Activated T-cell treated with anti-CD3 and anti-CD28 coated beads for 1 hour (primary cell): Measurements from ENCODE around the gene PASD1.

ENCODE experiments used
- DNase-seq: peaks from one replicate; pipeline ENCODE4 v3.0.0-alpha.2; 2020; ENCODE audit warnings: low read depth

Gene PASD1

DNA sequence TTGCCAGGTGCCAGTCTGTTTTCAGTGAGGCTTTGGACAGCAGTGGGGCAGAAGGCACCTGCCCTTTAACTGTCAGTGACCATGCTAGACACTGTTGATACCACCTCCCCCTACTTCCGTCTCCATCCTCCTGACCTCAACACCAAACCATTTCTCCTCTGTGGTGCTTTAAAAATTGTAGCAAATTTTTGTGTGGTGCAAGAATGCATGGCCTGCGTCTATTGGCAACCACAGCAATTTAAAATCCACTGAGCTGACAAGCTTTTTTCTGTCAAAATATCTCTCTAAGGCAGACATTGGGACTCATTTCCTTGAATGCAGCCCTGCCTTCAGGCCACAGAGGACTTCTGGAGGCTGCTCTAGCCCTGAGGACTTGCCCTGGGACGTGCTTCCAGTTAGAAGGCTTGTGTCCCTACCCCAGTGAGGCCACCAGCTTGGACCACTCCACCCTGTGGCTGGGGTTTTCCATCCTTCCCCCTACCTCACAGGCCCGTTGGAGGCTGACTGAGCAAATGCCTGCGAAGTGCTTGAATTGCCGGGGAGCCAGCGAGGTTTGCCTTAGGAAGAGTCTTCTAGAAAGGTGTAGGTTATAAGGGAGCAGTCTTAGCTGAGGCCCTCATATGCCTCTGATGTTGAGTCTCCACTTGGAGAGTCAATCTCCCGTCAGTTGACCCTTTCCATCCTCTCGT lies 138.7 kb downstream of the PASD1 start:
- DNase-seq = no peak

DNA sequence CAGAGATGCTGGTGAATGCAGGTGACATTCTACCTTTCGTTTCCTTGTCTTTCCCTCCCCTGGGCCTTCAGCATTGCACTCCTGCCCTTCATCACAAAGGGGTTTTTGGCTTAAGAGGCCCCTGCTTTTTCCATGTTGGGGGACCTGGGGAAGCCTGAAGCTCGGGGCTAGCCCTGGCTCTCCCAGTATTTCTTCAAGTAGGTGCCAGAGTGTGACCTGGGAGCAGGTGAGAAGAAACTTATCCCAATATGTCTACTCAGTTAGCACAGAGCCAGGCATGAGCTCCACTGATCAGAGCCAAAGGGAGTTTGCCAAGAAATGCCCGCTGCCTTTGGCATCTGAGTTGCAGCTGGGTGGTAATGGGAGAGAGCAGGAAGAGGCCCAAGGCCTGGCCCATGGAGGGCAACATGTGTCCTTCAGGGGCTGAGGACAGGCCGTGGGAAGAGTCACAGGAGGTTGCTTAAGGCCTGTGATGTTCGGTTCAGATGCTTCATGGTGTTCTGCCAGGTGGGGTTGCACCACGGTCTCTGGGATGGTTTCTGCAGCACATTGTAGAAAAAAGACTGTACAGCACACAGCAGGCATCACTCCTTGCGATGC lies 139.4 kb downstream of the PASD1 start:
- DNase-seq = no peak

DNA sequence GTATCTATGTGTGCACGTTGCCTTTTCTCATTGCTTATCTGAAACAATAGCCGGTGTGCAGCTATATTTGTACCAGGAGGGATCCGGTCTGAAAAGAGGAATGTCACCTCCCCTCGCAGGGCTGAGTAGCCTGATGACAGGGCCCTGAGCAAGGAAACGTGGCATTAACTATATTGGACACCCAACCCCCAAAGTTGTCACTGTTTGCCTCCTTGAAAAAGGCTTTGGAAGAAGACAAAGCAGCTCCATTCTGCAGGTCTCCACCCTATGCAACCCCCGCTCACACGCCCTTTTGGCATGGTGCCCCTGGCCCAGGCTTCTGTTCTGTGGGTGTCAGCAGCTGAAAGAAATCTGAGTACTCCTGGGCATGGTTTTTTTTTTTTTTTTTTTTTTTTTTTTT lies 140.0 kb downstream of the PASD1 start:
- no peak for DNase-seq

DNA sequence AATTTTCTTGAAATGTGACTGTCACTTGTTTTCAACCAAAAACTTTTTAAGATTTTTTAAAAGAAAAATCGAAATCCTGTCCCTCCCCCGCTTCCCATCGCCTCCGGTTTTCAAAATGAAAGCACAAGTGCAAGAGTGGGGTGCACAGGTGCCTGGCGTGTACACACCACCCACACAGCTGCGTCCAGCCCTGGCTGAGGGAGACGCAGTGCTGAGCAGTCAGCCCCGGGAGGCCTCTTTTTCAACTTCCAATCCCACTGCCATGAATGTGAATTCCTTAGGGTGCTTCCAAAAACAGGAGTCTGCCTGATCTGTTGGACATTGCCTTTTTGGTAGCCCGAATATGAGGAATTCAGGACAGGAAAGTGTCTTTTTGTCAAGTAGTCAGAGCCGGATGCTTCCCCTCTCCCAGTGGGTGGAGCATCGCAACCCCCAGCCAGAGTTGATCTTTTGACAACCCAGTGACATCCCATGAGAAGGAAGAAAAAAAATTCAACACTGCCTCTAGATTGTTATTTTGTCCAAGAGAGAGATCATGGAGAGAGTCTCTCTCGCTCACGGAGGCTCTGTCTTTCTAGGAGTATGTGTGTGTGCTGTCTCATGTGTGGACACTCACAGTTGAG lies 140.7 kb downstream of the PASD1 start:
- no peak for DNase-seq

DNA sequence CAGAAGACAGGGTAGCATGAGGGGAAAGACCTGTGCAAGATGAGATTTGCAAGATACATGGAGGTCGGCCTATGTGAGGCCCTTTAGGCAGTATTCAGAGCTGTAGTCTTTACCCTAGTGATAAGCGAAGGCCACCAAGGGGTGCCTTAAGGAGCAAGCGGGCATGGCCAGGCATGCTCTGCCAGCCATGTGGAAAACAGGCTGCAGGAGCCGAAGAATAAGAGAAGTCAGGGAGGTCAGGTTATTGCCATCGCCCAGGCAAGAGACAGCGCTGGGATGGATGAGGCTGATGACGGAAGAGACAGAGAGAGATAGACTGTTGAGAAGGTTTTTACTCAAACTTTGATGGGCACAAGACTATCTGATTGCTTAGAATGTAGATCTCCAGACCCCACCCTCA lies 145.3 kb downstream of the PASD1 start:
- DNase-seq = no peak

DNA sequence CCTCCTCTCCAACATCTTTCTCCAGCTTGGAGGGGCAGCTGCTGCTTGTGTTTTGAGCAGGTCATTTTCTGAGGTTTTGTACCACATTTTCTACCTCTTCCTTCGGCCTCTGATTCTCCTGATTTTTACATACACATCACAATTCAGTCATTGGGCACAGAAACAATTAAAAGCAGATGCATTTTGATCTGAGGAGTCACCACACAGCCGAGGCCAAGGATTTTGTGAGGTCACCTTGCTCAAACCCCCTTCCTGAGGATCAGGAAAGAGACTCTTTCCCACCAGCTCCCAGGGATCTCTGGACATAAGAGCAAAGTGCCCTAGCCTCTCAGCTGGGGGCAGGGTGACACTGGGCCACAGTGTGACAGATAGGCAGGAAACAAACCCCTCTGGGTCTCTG lies 147.0 kb downstream of the PASD1 start:
- no peak for DNase-seq

DNA sequence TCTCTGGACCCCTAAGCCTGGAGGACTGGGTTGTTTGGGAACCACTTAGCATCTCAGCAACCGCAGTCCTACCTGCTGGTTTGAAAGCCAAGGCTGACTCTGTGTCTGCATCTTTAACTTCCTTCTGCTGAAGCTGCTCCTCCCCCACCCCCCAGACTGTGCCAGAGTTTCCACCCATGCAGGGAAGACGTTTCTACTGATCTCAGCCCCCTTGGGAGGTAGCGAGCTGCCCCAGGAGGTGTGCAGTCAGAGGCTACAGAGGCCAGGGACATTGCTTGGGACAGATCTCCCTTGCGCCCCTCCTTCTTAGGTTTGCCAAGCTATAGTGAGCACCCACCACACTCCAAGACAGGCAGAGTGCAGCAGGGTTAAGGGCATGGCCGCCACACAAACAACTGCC lies 147.7 kb downstream of the PASD1 start:
- no peak for DNase-seq

DNA sequence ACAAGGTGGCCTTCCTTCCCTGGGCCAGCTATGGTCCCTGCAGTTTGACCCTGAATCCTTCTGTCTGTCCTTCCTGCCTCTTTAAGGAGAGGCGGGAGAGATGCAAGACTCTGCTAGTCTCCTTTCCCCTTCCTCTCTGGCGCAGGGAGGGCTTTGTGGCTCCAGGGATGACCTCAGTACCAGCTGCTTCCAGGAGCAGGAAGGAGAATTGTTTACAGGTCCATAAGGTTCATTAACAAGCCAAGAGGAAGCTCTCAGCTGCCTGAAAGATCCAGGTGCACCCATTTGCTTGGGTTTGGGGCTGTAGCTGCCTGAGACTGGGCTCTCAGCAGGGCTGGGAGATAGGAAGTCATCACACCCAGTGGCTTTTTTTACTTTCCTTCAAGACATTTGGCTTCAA lies 148.3 kb downstream of the PASD1 start:
- no peak for DNase-seq

DNA sequence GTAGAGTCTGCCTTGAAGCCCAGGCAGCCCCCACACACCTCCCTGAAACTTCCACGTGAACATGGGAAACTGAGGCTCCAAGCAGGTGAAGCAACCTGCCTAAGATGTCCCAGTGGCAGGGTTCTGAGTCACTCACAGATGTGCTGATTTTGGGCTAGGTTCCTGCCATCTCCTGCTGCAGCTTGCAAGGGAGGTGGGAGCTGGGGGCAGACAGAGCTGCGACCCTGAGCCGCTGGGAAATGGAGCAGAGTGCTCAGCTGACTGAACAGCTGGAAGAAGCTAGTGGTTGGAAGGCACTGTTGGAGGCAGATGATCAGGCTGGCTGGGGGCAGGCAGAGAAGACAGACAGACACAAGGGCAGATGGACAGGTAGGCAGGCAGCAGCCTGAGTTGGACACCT lies 148.8 kb downstream of the PASD1 start:
- DNase-seq = no peak

DNA sequence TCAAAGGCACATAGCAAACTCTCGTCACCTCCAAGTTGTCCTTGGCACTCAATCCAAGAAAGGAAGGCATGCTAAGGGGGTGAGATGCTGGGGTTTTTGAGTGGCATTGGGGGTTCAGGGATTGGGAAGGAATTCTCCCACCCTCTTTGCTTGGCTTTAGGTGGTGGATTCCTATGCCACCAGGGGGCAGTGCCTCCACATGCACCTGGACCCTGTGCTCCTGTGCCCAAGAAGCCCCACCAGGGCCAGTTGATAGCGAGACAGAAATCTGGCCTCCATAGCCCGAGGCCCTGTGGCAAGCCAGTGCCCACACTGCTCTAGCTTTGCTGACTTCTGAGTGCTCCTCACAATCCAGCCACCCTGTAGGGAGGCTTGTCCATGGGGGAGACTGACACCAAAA lies 150.4 kb downstream of the PASD1 start:
- no peak for DNase-seq

DNA sequence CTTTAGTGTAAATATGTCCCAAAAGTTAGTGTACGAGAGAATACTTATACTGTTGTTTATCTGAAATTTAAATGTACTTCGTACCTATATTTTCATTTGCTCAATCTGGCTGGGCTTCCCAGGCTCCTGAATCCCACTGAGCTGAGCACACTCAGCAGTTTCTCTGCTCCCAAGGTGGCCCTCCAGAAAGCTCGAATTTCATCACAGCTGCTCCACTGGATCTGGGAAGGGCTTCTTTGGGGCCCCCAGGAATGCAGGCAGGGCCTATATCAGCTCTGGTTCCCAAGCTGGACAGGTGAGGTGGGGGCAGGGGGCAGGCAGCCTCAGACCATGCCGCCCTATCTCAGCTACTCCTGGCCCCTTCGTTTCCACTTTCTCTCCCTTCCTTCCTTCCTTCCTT lies 150.9 kb downstream of the PASD1 start:
- no peak for DNase-seq

DNA sequence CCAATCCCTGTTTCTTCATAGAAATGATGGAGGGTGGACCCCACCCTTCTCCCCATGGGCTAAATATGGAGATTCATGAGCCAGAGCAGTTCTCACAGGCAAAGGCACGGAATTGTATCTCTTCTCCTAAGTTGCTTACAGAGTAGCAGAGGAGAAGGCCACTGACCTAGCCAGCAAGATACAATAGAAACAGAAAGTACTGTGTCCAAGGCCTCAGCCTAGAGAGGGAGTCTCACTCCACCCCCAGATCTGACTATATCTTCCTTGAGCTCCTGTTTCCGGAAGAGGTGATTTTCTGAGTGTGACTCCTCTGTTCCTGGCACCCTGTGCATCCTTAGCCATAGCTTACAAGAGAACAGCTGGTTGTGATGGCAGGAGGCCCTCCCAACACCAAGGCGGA lies 152.3 kb downstream of the PASD1 start, which contains the start of gene FATE1:
Gene FATE1 (plus strand): TSS at position 284 of the 400 bp plus-strand sequence. CDS start 85 bp downstream, at position 369.
- DNase-seq = no peak

DNA sequence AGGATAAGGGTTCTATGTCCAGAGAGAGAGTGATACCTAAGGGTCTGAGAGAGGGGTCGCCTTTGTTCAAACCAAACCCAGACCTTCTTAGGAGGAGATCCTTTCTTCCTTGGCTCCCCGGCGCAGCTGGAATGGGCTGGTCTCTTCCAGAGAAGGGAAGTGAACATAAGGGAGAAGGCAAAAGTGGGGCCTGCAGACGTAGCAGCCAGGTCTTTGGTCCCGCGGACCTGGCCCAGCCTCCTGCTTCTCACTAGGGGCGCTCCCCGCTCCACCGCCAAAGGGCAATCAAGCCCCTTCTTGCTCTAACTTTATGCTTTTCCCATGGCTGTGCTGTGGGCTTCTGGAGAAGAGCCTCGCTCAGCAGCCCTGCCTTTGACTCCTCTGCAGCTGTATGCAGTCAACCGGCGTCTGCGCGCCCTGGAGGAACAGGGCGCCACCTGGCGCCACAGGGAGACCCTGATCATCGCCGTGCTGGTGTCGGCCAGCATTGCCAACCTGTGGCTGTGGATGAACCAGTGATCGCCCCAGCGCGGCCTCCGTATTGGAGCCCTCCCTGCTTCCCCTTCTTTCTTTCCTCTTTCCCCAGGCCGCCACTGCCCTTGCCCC lies 158.9 kb downstream of the PASD1 start:
- no peak for DNase-seq

DNA sequence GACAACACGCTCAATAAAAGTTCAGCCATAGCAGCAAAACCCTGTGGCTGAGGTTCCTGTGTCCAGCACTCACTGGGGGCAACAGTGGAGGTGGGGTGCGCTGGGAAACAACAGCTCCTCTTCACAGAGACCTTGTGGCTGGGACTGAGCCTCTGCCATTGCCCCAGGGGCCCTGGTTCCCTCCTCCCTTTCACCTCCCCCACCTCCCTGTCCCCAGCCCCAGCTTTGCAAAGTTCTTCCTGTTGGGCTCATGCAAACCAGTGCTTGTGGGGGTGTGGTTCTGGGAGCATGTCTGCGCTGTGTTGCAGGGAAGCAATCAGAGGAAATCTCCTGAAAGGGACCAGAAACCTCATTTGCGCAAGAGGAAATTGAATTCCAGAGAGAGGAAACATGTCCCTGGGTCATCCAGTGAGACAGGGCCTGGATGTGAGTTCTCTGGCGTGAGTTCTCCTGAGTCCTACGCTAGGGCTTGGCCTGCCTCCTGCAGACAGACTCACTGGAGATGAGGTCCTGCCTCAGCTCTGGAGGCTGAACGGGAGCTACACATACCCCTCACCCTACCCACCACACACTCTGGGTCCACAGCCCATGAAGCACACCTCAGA lies 159.8 kb downstream of the PASD1 start:
- no peak for DNase-seq

DNA sequence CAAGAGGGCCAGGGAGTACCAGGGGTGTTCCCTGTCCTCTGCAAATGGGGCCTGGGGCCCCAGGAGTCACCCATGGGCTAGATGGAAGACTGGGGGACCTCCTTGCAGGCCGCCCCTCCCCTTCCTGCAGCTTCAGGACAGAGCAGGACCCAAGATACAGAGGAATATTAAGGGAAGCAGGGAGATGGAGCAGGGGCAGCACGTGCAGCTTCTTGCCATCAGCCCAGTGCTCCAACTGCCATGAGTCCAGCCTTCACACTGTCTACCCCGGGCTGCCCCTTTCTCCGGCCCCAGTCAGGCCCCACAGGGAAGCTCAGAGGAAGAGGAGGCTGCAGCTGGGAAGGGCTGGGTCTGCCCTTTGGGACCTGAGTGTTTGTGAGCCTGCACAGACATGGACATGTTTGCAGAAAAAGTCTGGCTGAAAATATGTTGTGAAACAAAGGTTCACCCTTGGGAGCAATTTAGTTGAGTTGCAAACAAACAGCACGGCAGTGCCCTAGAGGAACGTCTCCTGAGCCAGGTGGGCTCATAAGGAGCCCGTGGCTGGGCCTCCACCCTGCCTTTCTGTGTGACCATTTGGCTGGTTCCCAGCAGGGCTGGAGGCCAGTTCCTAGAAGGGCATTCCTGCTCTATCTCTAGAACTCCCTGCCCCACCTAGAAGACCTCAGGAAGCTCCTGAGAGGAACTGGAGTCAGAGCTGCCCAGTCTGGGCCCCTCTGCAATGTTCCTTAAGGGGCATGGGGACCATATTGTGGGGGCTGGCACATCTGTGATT lies 161.3 kb downstream of the PASD1 start:
- no peak for DNase-seq

DNA sequence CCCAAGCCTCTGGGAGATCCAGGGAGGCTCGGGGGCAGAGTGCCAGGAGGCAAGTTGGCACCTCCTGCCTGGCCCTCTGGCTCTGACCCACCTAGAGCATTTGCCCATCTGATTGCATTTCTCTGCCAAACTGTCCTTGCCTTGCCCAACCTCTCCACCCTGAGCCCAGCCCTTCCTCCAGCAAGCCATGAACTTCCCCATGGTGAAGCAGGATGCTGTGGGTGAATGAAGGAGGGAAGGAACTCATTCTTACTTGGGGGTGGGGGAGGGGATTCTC lies 161.8 kb downstream of the PASD1 start:
- DNase-seq = no peak
